Mesenchymal stem cell (in vitro differentiated cells and primary cell): ENCODE data around the gene AQP2.
"Not testable (repeated sequence)": the region's sequence is repeated elsewhere in the genome, so short reads cannot be mapped to it uniquely, and the experiment has no call there.

ENCODE experiments used
- DNase-seq: peaks from one replicate; pipeline ENCODE4 v3.0.0-alpha.2; 2013
- H2AFZ ChIP-seq: one replicate; pipeline ENCODE4 v1.6.1; 2013; ENCODE audit warnings: low read depth, mild to moderate bottlenecking, control low read depth, inconsistent platforms, low read length, moderate library complexity
- H2AK5ac ChIP-seq: 2 replicates; pipeline ENCODE4 v1.6.1; 2013; ENCODE audit warnings: low read length, moderate library complexity, mild to moderate bottlenecking, inconsistent platforms; ENCODE audit not compliant: severe bottlenecking
- H2BK120ac ChIP-seq: one replicate; pipeline ENCODE4 v1.6.1; 2013; ENCODE audit warnings: low read depth, mild to moderate bottlenecking, inconsistent platforms, low read length, moderate library complexity
- H2BK12ac ChIP-seq, 2 experiments: one replicate each; pipeline ENCODE4 v1.6.1; 2013; ENCODE audit warnings: inconsistent platforms in 2 of 2, low read length in 2 of 2, mild to moderate bottlenecking in 2 of 2, moderate library complexity in 2 of 2, control low read depth in 1 of 2
- H2BK15ac ChIP-seq: one replicate; pipeline ENCODE4 v1.6.1; 2013; ENCODE audit warnings: mild to moderate bottlenecking, low read depth, inconsistent platforms; ENCODE audit not compliant: poor library complexity, severe bottlenecking
- H2BK5ac ChIP-seq: 2 replicates; pipeline ENCODE4 v1.6.1; 2013; ENCODE audit warnings: low read depth, mild to moderate bottlenecking, low read length, control low read depth, inconsistent platforms; ENCODE audit not compliant: poor library complexity, severe bottlenecking
- H3K14ac ChIP-seq, 2 experiments: one replicate each; pipeline ENCODE4 v1.6.1; 2013; ENCODE audit warnings: inconsistent platforms in 2 of 2, low read length in 2 of 2, control low read depth in 1 of 2, mild to moderate bottlenecking in 1 of 2, moderate library complexity in 1 of 2
- H3K18ac ChIP-seq, 2 experiments: one replicate each; pipeline ENCODE4 v1.6.1; 2013; ENCODE audit warnings: inconsistent platforms in 2 of 2, low read length in 2 of 2, control low read depth in 1 of 2, low read depth in 1 of 2, mild to moderate bottlenecking in 1 of 2
- H3K23ac ChIP-seq, 2 experiments: one replicate each; pipeline ENCODE4 v1.6.1; 2013; ENCODE audit warnings: inconsistent platforms in 2 of 2, low read length in 2 of 2, mild to moderate bottlenecking in 2 of 2, moderate library complexity in 2 of 2, control low read depth in 1 of 2
- H3K27ac ChIP-seq: 2 replicates; pipeline ENCODE4 v1.5.1; 2013; ENCODE audit warnings: mild to moderate bottlenecking, moderate library complexity, low read length, control low read depth, inconsistent platforms; ENCODE audit not compliant: poor library complexity, severe bottlenecking
- H3K27me3 ChIP-seq, 2 experiments: 2 replicates each; pipeline versions ENCODE4 v1.6.1 to v1.7.0; 2013; ENCODE audit warnings: low read length in 2 of 2, mild to moderate bottlenecking in 2 of 2, moderate library complexity in 2 of 2, control low read depth in 1 of 2, inconsistent platforms in 1 of 2; ENCODE audit not compliant: control insufficient read depth in 1 of 2, insufficient read depth in 1 of 2
- H3K36me3 ChIP-seq, 2 experiments: 2 replicates each; pipeline versions ENCODE4 v1.6.1 to v1.7.0; 2013; ENCODE audit warnings: low read length in 2 of 2, control low read depth in 1 of 2, inconsistent platforms in 1 of 2, low read depth in 1 of 2, mild to moderate bottlenecking in 1 of 2; ENCODE audit not compliant: insufficient read depth in 2 of 2, control insufficient read depth in 1 of 2
- H3K4ac ChIP-seq, 2 experiments: one replicate each; pipeline ENCODE4 v1.6.1; 2013; ENCODE audit warnings: inconsistent platforms in 2 of 2, low read length in 2 of 2, mild to moderate bottlenecking in 2 of 2, moderate library complexity in 2 of 2, control low read depth in 1 of 2, low read depth in 1 of 2
- H3K4me1 ChIP-seq: 2 replicates; pipeline ENCODE4 v1.6.1; 2013; ENCODE audit warnings: low read depth, low read length, control low read depth; ENCODE audit not compliant: control insufficient read depth, insufficient read depth
- H3K4me2 ChIP-seq: 2 replicates; pipeline ENCODE4 v1.6.1; 2013; ENCODE audit warnings: low read length, mild to moderate bottlenecking, inconsistent platforms; ENCODE audit not compliant: poor library complexity, severe bottlenecking
- H3K4me3 ChIP-seq, 2 experiments: 2 replicates each; pipeline versions ENCODE4 v1.5.1 to v1.7.0; 2013; ENCODE audit warnings: low read length in 2 of 2, mild to moderate bottlenecking in 2 of 2, control low read depth in 1 of 2, low read depth in 1 of 2; ENCODE audit not compliant: insufficient read depth in 1 of 2
- H3K79me1 ChIP-seq: replicated peaks from 2 replicates; pipeline ENCODE4 v1.6.1; 2013; ENCODE audit warnings: mild to moderate bottlenecking, control low read depth, low read length, inconsistent platforms; ENCODE audit not compliant: poor library complexity, severe bottlenecking
- H3K9ac ChIP-seq: 2 replicates; pipeline ENCODE4 v1.7.0; 2013; ENCODE audit warnings: mild to moderate bottlenecking, low read length, moderate library complexity
- H3K9me3 ChIP-seq: 2 replicates; pipeline ENCODE4 v1.7.0; 2013; ENCODE audit warnings: mild to moderate bottlenecking, low read length; ENCODE audit not compliant: control insufficient read depth
- H4K8ac ChIP-seq: one replicate; pipeline ENCODE4 v1.6.1; 2013; ENCODE audit warnings: inconsistent platforms, mild to moderate bottlenecking, low read length, moderate library complexity
- H4K91ac ChIP-seq: one replicate; pipeline ENCODE4 v1.6.1; 2013; ENCODE audit warnings: mild to moderate bottlenecking, low read length, inconsistent platforms
- WGBS: methylation state at CpG from one replicate; pipeline ENCODE4 v1.1.7; 2013; ENCODE audit warnings: mixed read lengths; 5-methylcytosine and 5-hydroxymethylcytosine counted together

Gene AQP2

DNA sequence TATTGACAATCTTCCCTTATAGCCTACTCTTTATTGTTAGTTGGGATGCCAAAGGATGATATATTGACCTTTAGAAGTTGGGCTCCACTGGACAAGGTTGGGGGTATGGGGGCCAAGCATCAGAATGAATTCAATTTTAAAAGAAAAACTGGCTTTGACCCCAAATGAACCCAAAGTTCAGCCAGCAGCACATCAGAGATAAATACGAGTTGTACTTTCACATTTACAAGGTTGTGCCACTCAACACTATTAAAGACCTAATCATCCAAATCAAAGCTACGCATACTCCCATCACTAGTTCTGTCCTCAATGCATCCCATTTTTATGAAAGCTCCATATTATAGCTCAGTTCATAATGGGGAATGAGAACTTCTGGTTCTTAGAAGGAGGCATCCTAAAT lies 38.9 kb downstream of the AQP2 start:
- H3K4me2 ChIP-seq, H3K9me3 ChIP-seq, H4K91ac ChIP-seq, H3K4me3 ChIP-seq, H3K9ac ChIP-seq, H3K27me3 ChIP-seq, H3K14ac ChIP-seq, H2BK5ac ChIP-seq, H3K27ac ChIP-seq, H2BK12ac ChIP-seq, H3K4me1 ChIP-seq, H2AK5ac ChIP-seq, DNase-seq, H3K4ac ChIP-seq, H3K18ac ChIP-seq, H2AFZ ChIP-seq, H3K79me1 ChIP-seq, H2BK15ac ChIP-seq, H4K8ac ChIP-seq, H2BK120ac ChIP-seq, H3K23ac ChIP-seq: not testable (repeated sequence)
- H3K36me3 ChIP-seq, result peaks cover 9 to 34% of the 10 kb centered on the region in 2 experiments
- WGBS, result 100% methylated on average over 1 of the region's 2 CpGs

DNA sequence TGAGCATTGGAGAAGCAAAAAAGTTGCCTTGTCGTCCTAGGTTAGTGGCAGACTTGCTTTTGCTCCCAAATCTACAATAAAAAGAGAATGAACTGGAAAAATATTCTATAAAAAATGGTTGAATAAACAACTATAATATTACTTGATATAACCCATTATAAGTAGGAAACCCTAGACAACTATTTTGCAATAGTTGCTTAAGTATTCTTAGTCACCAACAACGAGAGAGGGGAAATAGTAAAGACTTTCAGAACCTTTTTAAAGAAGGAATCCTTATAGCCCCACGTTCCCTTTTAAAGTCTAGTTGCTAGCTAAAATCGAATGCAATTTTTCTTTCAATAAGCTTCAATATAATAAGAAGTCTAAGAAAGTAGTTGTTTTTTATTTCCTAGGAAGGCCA lies 39.7 kb downstream of the AQP2 start:
- no peak for DNase-seq
- Histone ChIP-seq H2AK5ac (no peak overlapping the region), H4K8ac (no peak overlapping the region), H3K4me1 (peaks cover 4% of the 10 kb centered on the region), H2BK120ac (no peak overlapping the region), H3K4me3 (no peak overlapping the region), H3K18ac (no peak overlapping the region), H2AFZ (no peak overlapping the region), H3K9me3 (no peaks in the 10 kb centered on the region), H3K4me2 (no peak overlapping the region), H2BK15ac (no peak overlapping the region), H2BK5ac (no peak overlapping the region), H3K4ac (no peak overlapping the region), H4K91ac (no peak overlapping the region), H2BK12ac (no peak overlapping the region), H3K23ac (no peak overlapping the region), H3K79me1 (peaks cover 5% of the 10 kb centered on the region), H3K9ac (no peak overlapping the region), H3K27ac (no peak overlapping the region), H3K36me3 (peaks cover 9 to 41% of the 10 kb centered on the region in 2 experiments), H3K27me3 (no peaks in the 10 kb centered on the region), H3K14ac (no peak overlapping the region)
- WGBS, result 100% methylated on average over 1 of the region's 4 CpGs

DNA sequence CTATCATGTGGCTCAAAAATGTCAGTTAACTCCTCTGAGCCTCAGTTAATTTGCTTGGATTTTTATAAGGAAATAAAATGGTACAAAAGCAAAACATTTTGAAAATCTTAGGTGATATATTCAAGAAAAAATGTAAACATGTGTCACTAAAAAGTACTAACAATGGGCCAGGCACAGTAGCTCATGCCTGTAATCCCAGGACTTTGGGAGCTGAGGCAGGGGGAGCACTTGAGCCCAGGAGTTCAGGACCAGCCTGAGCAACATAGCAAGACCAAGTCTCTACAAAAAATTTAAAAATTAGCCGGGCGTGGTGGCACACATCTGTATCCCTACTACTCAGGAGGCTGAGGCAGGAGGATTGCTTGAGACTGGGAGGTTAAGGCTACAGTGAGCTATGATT lies 47.9 kb downstream of the AQP2 start:
- Histone ChIP-seq H3K4me2 (no peak overlapping the region), H3K14ac (no peak overlapping the region), H3K4ac (no peak overlapping the region), H2AFZ (no peak overlapping the region), H3K4me3 (no peak overlapping the region), H2BK120ac (no peak overlapping the region), H3K4me1 (no peaks in the 10 kb centered on the region), H2BK12ac (no peak overlapping the region), H4K8ac (no peak overlapping the region), H3K23ac (no peak overlapping the region), H3K27me3 (no peaks in the 10 kb centered on the region), H2BK5ac (no peak overlapping the region), H3K27ac (no peak overlapping the region), H2AK5ac (no peak overlapping the region), H3K18ac (no peak overlapping the region), H3K36me3 (peaks cover 19 to 64% of the 10 kb centered on the region in 2 experiments), H4K91ac (no peak overlapping the region), H3K9me3 (no peaks in the 10 kb centered on the region), H3K79me1 (peaks cover 6% of the 10 kb centered on the region), H3K9ac (no peak overlapping the region), H2BK15ac (no peak overlapping the region)
- DNase-seq, result no peak
- WGBS, result no CpG with 5 or more reads among the region's 2 CpGs

DNA sequence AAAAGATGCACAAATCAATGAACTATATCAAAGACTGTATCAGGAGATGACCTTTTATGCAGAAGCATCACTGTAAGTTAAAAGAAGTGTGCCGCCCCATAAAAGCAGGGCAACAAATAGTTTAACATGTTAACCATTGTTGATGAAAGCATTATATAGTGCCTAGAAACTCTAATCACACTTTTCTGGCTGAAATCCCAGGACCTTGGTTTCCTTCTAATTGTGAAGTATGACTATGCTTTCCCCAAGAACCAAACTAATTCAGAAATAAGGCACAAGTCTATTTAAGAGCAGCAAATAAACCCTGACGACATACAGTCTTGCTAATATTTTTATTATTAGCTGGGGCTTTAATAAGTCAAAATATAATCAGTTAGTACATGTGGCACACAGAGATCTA lies 53.1 kb downstream of the AQP2 start:
- H3K23ac ChIP-seq, result no peak overlapping the region
- H3K27me3 ChIP-seq, result no peaks in the 10 kb centered on the region
- H3K4me1 ChIP-seq, result peaks cover 5% of the 10 kb centered on the region
- H2BK5ac ChIP-seq, result no peak overlapping the region
- H2AK5ac ChIP-seq, result no peak overlapping the region
- H3K79me1 ChIP-seq, result peaks cover 17% of the 10 kb centered on the region
- no peak overlapping the region for H2AFZ ChIP-seq
- no peak for DNase-seq
- no CpG with 5 or more reads among the region's 2 CpGs for WGBS
- H2BK120ac ChIP-seq, result no peak overlapping the region
- H4K91ac ChIP-seq, result no peak overlapping the region
- no peak overlapping the region for H2BK12ac ChIP-seq
- no peaks in the 10 kb centered on the region for H3K9me3 ChIP-seq
- H3K4ac ChIP-seq, result no peak overlapping the region
- H3K4me2 ChIP-seq, result no peak overlapping the region
- H2BK15ac ChIP-seq, result no peak overlapping the region
- H3K14ac ChIP-seq, result no peak overlapping the region
- no peak overlapping the region for H3K18ac ChIP-seq
- H4K8ac ChIP-seq, result no peak overlapping the region
- no peak overlapping the region for H3K9ac ChIP-seq
- no peak overlapping the region for H3K4me3 ChIP-seq
- peaks cover 10 to 34% of the 10 kb centered on the region in 2 experiments for H3K36me3 ChIP-seq
- H3K27ac ChIP-seq, result no peak overlapping the region
